IMR-90 (cell line): ENCODE results near the gene DNAJB12. TPM values are rescaled to one million over a fixed set of nuclear protein-coding genes. Genes with fewer than 3 reads are reported as not detected.

ENCODE experiments used
- ATAC-seq: fragments of 200-7000 bp; cut with Tn5 transposase; 2 replicates; pipeline ENCODE4 v1.9.1; 2020; ENCODE audit warnings: low read depth, mild to moderate bottlenecking, moderate library complexity
- BruUV-seq: library from RNA; stranded (reverse); fragments of 400-500 nt; replicated peaks from 2 replicates; lab custom pipeline; 2021; lab: Mats Ljungman, UMichigan
- CTCF ChIA-PET: fragments of 300-600 bp; formaldehyde crosslinking; extraction: SDS; loops from one replicate; lab custom pipeline; 2021; ENCODE audit warnings: antibody characterized with exemption; lab: Yijun Ruan, JAX
- POLR2A ChIA-PET: fragments of 300-600 bp; sonication (Branson Sonifier 250); formaldehyde crosslinking; loops from one replicate; lab custom pipeline; 2022; ENCODE audit warnings: antibody characterized with exemption; ENCODE audit not compliant: unreplicated experiment; lab: Charles Lee
- DNase-seq: peaks from one replicate; pipeline ENCODE4 v3.0.0; 2013
- H2AFZ ChIP-seq: replicated peaks from 2 replicates; pipeline ENCODE3; 2013; ENCODE audit warnings: low read length, mild to moderate bottlenecking; ENCODE audit not compliant: poor library complexity
- H2AK5ac ChIP-seq: 2 replicates; pipeline ENCODE4 v1.6.1; 2013; ENCODE audit warnings: low read depth, low read length, inconsistent platforms
- H2AK9ac ChIP-seq: replicated peaks from 2 replicates; pipeline ENCODE3; 2013; ENCODE audit warnings: mild to moderate bottlenecking, low read depth, low read length, moderate library complexity; ENCODE audit not compliant: poor library complexity
- H2BK120ac ChIP-seq: 2 replicates; pipeline ENCODE4 v1.6.1; 2013; ENCODE audit warnings: low read depth, low read length, inconsistent platforms
- H2BK15ac ChIP-seq: 3 replicates; pipeline ENCODE4 v1.6.1; 2013; ENCODE audit warnings: low read depth, low read length, inconsistent platforms
- H2BK20ac ChIP-seq: 2 replicates; pipeline ENCODE4 v1.6.1; 2013; ENCODE audit warnings: low read depth, mild to moderate bottlenecking, inconsistent platforms, low read length, moderate library complexity
- H2BK5ac ChIP-seq: 2 replicates; pipeline ENCODE4 v1.6.1; 2013; ENCODE audit warnings: mild to moderate bottlenecking, low read depth, low read length, inconsistent platforms; ENCODE audit not compliant: poor library complexity, severe bottlenecking
- H3K14ac ChIP-seq: replicated peaks from 2 replicates; pipeline ENCODE4 v1.6.1; 2013; ENCODE audit warnings: low read depth, low read length, inconsistent platforms
- H3K18ac ChIP-seq: 2 replicates; pipeline ENCODE4 v1.6.1; 2013; ENCODE audit warnings: low read depth, low read length, control low read depth
- H3K23ac ChIP-seq: 2 replicates; pipeline ENCODE4 v1.6.1; 2013; ENCODE audit warnings: low read depth, low read length, inconsistent platforms
- H3K27ac ChIP-seq: 2 replicates; pipeline ENCODE4 v1.5.1; 2013; ENCODE audit warnings: mild to moderate bottlenecking, control low read depth, low read length; ENCODE audit not compliant: insufficient read depth
- H3K27me3 ChIP-seq: 2 replicates; pipeline ENCODE4 v1.6.1; 2013; ENCODE audit warnings: low read length; ENCODE audit not compliant: control insufficient read depth, insufficient read depth
- H3K36me3 ChIP-seq: 2 replicates; pipeline ENCODE4 v1.6.1; 2013; ENCODE audit warnings: low read length, mixed read lengths; ENCODE audit not compliant: control insufficient read depth, insufficient read depth
- H3K4ac ChIP-seq: 2 replicates; pipeline ENCODE4 v1.6.1; 2013; ENCODE audit warnings: low read depth, low read length, inconsistent platforms
- H3K4me1 ChIP-seq: 2 replicates; pipeline ENCODE4 v1.6.1; 2013; ENCODE audit warnings: low read length, mixed read lengths; ENCODE audit not compliant: control insufficient read depth, insufficient read depth
- H3K4me2 ChIP-seq: 2 replicates; pipeline ENCODE4 v1.6.1; 2013; ENCODE audit warnings: low read depth, mild to moderate bottlenecking, control low read depth, low read length, moderate library complexity
- H3K4me3 ChIP-seq: 2 replicates; pipeline ENCODE4 v1.5.1; 2013; ENCODE audit warnings: low read depth, mild to moderate bottlenecking, control low read depth, low read length, moderate library complexity; ENCODE audit not compliant: insufficient read depth
- H3K56ac ChIP-seq: 2 replicates; pipeline ENCODE4 v1.6.1; 2013; ENCODE audit warnings: low read length, inconsistent platforms; ENCODE audit not compliant: insufficient read depth; ENCODE audit errors: extremely low read depth
- H3K79me1 ChIP-seq, 2 experiments: 2 replicates each; pipeline ENCODE4 v1.6.1; 2013; ENCODE audit warnings: low read length in 2 of 2, inconsistent platforms in 1 of 2, low read depth in 1 of 2
- H3K9ac ChIP-seq: 2 replicates; pipeline ENCODE4 v1.6.1; 2013; ENCODE audit warnings: low read depth, low read length, control low read depth
- H3K9me1 ChIP-seq: 2 replicates; pipeline ENCODE4 v1.6.1; 2013; ENCODE audit warnings: low read length, inconsistent platforms; ENCODE audit not compliant: insufficient read depth
- H3K9me3 ChIP-seq: 2 replicates; pipeline ENCODE4 v1.6.1; 2013; ENCODE audit warnings: low read length; ENCODE audit not compliant: control insufficient read depth, insufficient read depth
- H4K20me1 ChIP-seq: 2 replicates; pipeline ENCODE4 v1.6.1; 2013; ENCODE audit warnings: low read length, inconsistent platforms; ENCODE audit not compliant: insufficient read depth
- H4K5ac ChIP-seq: 2 replicates; pipeline ENCODE4 v1.6.1; 2013; ENCODE audit warnings: mild to moderate bottlenecking, low read depth, low read length, control low read depth
- H4K8ac ChIP-seq, 2 experiments: 2 replicates each; pipeline ENCODE4 v1.6.1; 2013; ENCODE audit warnings: low read depth in 2 of 2, low read length in 2 of 2, control low read depth in 1 of 2, inconsistent platforms in 1 of 2
- H4K91ac ChIP-seq: 2 replicates; pipeline ENCODE4 v1.6.1; 2013; ENCODE audit warnings: low read depth, low read length, inconsistent platforms; ENCODE audit not compliant: insufficient read depth
- CEBPB ChIP-seq: IDR thresholded peaks from 2 replicates; pipeline ENCODE4 v1.6.1; 2012; ENCODE audit warnings: low read depth, low read length, improper control_type of control experiment
- MAZ ChIP-seq: IDR thresholded peaks from 2 replicates; pipeline ENCODE4 v1.6.1; 2012; ENCODE audit warnings: low read depth, mild to moderate bottlenecking, low read length, improper control_type of control experiment, moderate library complexity, borderline replicate concordance
- POLR2A ChIP-seq: IDR thresholded peaks from 2 replicates; pipeline ENCODE4 v1.6.1; 2012; ENCODE audit warnings: mild to moderate bottlenecking, low read depth, low read length
- RFX5 ChIP-seq: IDR thresholded peaks from 2 replicates; pipeline ENCODE4 v1.8.0; 2012; ENCODE audit warnings: low read depth, mild to moderate bottlenecking, low read length, moderate library complexity
- WGBS, 2 experiments: methylation state at CpG; one replicate each; pipeline versions ENCODE4 v1.1.5 to v1.1.7; 2013; ENCODE audit warnings: missing lambda C conversion rate in 2 of 2; ENCODE audit not compliant: insufficient read length in 1 of 2; ENCODE audit errors: extremely low coverage in 2 of 2; 5-methylcytosine and 5-hydroxymethylcytosine counted together
- dilution Hi-C: fragments of 300-500 bp; cut with HindIII; formaldehyde crosslinking; loops from one replicate; pipeline ENCODE4 v1.14.3; 2018; ENCODE audit warnings: low sequenced_read_pairs; ENCODE audit not compliant: unreplicated experiment
- in situ Hi-C: fragments of 300-500 bp; cut with MboI; formaldehyde crosslinking; loops from 3 replicates; pipeline ENCODE4 v1.14.3; 2019; ENCODE audit warnings: low sequenced_read_pairs, inconsistent platforms, mixed read lengths
- intact Hi-C: fragments of 100-400 bp; cut with micrococcal nuclease; formaldehyde crosslinking; loops from 2 replicates; pipeline ENCODE4 v1.10.0; 2022
- polyA plus RNA-seq, 3 experiments: library from polyadenylated mRNA; depleted of rRNA; stranded (reverse); fragments of >200 nt; gene quantifications; 2 replicates each; pipeline ENCODE4 v1.2.3, GENCODE V29; 2012; ENCODE audit warnings: low replicate concordance in 1 of 3
- total RNA-seq: library from RNA; depleted of rRNA; stranded (reverse); fragments of >200 nt; gene quantifications from 2 replicates; pipeline ENCODE4 v1.2.3, GENCODE V29; 2012

The DNAJB12 gene
- total and polyA plus RNA-seq, 2 of the 4 experiments (the other 2 are of a cell fraction): 18.3 to 24.0 TPM

GRCh38 chr10:72315054-72315453 lies 39.7 kb downstream of the DNAJB12 start:
- intact Hi-C loops (no loop called here), in situ Hi-C loops (no loop called here), dilution Hi-C loops (no loop called here)
- no peak for DNase-seq
- Histone ChIP-seq H3K9me1 (peaks cover 7% of the 10 kb centered on the region; the same call in 1 of the 2 replicates), H3K14ac (no peak overlapping the region), H3K4me1 (peaks cover 22% of the 10 kb centered on the region), H2AFZ (peak overlapping the region; percentile 45), H4K8ac (peak overlapping the region in 1 of 2 experiments; percentile 50; a peak in 2 of 4 replicates), H3K4me3 (no peak overlapping the region), H3K4ac (peak overlapping the region; percentile 5; the same call in 1 of the 2 replicates), H3K9me3 (no peaks in the 10 kb centered on the region), H4K5ac (no peak overlapping the region), H3K27me3 (no peaks in the 10 kb centered on the region), H2BK5ac (no peak overlapping the region), H3K36me3 (no peaks in the 10 kb centered on the region), H3K18ac (no peak overlapping the region), H4K20me1 (no peaks in the 10 kb centered on the region), H2BK120ac (peak overlapping the region; percentile 32; the same call in 1 of the 2 replicates), H4K91ac (peak overlapping the region; percentile 51; the same call in 1 of the 2 replicates), H2AK5ac (no peak overlapping the region), H3K23ac (peak overlapping the region; percentile 28; the same call in 1 of the 2 replicates), H3K4me2 (no peak overlapping the region), H3K56ac (no peak overlapping the region), H3K9ac (no peak overlapping the region), H3K79me1 (peaks cover 0 to 8% of the 10 kb centered on the region in 2 experiments; a peak in 2 of 4 replicates), H2AK9ac (no peak overlapping the region), H3K27ac (no peak overlapping the region), H2BK15ac (peak overlapping the region; percentile 84; the same call in 1 of the 3 replicates), H2BK20ac (0 out of 2 replicates have a peak overlapping the region, but pooled peaks have one; percentile 3)
- no TSS peak for BruUV-seq
- no peak for ATAC-seq
- TF ChIP-seq RFX5 (no peak), MAZ (no peak), POLR2A (no peak), CEBPB (no peak)
- no CpG with 5 or more reads among the region's 7 CpGs for WGBS, 2 experiments
- ChIA-PET CTCF (no interaction called here), POLR2A (no interaction called here)
